GM19193 (cell line): ENCODE measurements around the gene FANCL.
A peak's percentile ranks its signal among the peaks of the same experiment; 100 is the strongest.

Experiments
- POLR2A ChIP-seq: IDR thresholded peaks from 4 replicates; pipeline ENCODE4 v1.6.1; 2011; ENCODE audit not compliant: insufficient read depth, insufficient read length; ENCODE audit errors: extremely low read depth

Gene FANCL

GRCh38 chr2:58240670-58241545 is at the start of gene FANCL:
Gene FANCL (minus strand): TSS chr2:58241325. CDS start chr2:58241313, 12 bp downstream.
- TF ChIP-seq POLR2A, result peak; percentile 90

GRCh38 chr2:58289029-58289428 is 47.9 kb upstream of the FANCL start:
- TF ChIP-seq POLR2A, result no peak

GRCh38 chr2:58283931-58284330 is 42.8 kb upstream of the FANCL start:
- no peak for TF ChIP-seq POLR2A

GRCh38 chr2:58271826-58272225 is 30.7 kb upstream of the FANCL start:
- no peak for TF ChIP-seq POLR2A

- TF ChIP-seq POLR2A, result no peak
Observed at GRCh38 chr2:58268685-58269084, 27.6 kb upstream of the FANCL start.

GRCh38 chr2:58266211-58266610 is 25.1 kb upstream of the FANCL start:
- no peak for TF ChIP-seq POLR2A

DNA sequence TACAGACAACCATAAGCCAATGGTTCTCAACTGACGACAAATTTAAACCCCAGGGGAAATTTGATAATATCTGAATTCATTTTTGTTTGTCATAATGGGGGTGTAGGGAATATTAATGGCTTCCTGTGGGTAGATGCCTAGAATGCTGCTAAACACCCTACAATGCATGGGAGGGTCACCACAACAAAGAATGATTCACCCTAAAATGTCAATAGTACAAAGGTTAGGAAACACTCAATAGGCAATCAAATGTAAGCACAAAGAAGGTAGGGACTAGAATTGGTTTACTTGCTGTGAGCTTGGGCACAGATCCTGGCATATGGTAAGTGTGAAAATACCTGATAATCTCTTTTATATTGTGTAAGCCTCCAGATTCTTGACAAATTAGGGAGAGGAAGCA is 20.1 kb upstream of the FANCL start:
- TF ChIP-seq POLR2A, result no peak

GRCh38 chr2:58241546-58241864 is 380 bp upstream of the FANCL start:
- no peak for TF ChIP-seq POLR2A

DNA sequence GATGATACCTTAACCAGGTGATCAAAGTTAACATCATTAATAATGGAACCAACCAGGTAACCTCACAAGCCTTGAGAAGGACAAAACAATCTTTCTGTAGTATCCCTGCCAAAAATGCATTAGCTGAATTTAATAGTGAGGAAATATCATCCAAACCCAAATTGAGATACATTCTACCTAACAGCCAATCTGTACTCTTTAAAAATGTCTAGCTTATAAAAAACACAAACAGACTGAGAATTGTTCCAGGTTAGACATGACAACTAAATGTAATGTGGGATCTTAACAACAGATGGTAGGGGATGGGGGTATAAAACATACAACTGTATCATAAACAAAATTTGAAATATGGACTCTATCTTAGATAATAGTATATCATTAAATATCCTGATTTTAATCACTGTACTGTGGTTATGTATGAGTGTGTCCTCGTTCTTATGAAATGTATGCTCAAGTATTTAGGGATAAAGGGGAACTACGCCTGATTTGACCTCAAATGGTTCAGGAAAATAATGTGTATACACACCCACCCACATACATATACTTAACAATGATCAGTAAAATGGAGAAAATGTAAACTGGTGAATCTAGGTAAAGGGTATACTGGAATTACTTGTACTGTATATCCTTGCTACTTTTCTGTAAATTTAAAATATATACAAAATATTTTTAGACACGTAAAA is 1.7 kb downstream of the FANCL start:
- TF ChIP-seq POLR2A, result no peak

DNA sequence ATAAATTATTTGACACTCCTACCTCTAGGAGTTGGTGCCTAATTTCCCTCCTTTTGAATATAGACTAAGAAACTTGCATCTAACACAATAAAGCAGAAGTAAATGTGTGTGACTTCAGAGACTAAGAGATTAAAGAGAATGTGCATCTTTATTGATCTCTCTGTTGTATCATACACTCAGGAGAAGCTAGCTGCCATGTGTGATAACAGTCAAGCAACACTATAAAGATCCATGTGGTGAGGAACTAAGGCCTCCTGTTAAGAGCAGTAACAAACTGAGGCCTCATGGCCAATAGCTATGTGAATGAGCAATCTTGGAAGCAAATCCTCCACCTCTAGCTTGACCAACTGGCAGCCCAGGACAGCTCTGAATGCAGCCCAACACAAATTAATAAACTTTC is 3.4 kb downstream of the FANCL start:
- no peak for TF ChIP-seq POLR2A

DNA sequence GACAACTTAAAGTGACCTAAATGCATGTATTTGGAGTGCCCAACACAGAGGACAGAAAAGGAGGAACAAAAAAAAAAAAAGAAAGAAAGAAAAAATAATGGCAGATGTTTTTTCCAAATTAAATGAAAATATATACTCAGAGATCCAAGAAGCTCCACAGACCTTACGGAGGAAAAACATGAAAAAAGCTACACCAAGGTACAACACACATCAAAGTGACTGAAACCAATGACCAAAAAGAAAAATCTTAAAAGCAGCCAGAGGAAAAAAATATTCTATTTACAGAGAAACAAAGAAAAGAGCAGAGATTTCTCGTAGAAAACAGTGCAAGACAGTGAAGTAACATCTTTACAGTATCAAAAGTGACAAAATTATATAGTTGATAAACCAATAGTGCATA is 5.1 kb downstream of the FANCL start:
- no peak for TF ChIP-seq POLR2A

DNA sequence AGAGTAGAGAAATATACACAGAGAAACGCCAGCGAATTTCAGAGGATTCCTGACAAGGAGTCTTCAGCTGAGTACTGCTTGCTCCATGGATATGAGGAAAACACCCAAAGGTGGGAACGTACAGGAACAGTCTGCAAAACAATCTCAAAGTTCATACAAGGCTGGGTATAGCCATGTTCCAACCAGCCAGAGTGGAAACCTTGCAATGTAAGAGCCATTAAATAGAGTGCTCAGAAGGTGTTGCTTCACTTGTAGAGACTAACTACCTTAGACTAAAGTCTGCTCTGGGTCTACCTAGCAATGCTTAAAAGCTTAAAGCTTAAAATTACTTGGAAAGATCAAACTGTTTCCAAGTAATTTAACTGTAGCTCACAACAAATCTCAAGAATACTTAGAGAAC is 6.0 kb downstream of the FANCL start:
- TF ChIP-seq POLR2A, result no peak

- TF ChIP-seq POLR2A, result no peak
Observed at GRCh38 chr2:58228299-58228698, 12.8 kb downstream of the FANCL start.

DNA sequence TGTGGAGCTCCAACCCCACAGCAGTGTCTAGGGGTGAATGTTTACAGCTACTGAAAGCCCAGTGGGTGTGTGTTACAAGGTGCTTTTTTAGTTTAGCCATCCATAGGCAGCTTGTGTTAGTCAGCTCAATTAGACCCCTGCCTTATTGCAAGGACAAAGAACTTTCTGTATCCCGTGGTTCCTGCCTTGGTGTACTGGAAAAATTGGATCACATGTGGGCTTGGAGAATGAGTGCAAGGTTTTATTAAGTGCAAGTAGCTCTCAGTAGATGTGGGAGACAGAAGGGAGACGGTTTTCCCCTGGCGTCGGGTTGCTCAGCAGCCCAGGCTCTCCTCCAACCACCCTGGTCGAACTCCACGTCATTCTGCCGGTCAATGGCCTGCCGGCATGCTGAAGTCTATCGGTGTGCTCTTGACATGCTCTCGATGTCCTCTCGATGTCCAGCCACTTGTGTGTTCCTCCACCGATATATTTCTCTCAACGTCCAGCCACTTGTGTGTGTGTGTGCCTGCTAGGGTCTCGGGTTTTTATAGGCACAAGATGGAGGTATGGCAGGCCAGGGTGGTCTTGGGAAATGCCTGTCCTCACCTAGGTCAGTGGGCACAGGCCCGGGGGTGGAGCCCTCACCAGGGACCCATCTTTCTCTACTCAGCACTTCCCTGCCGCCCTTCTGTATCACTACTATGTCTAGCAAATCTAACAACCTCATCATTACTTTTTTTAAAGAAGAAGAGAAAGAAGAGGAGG is 13.8 kb downstream of the FANCL start:
- TF ChIP-seq POLR2A, result no peak

GRCh38 chr2:58221909-58222308 is 19.2 kb downstream of the FANCL start:
- TF ChIP-seq POLR2A, result no peak
